Gastrocnemius medialis (tissue), 4 donors: Measurements from ENCODE around the gene TSHZ3. TPM values are rescaled to one million over a fixed set of nuclear protein-coding genes. Genes with fewer than 3 reads are reported as not detected.

Source experiments
- ATAC-seq, 2 donors: fragments of 150-250 bp; one replicate each; pipeline ENCODE4 v1.9.1; 2016
- DNase-seq, 2 donors: peaks; one replicate each; pipeline ENCODE4 v3.0.0-alpha.2; 2019
- H3K27ac ChIP-seq, 4 donors: fragments of 200-600 bp; sonication (generic); 1 replicate in 1 of 4; 2 replicates in 3 of 4; pipeline ENCODE4 v1.5.1; 2016 to 2018; ENCODE audit warnings: mild to moderate bottlenecking in 2 of 4, moderate library complexity in 1 of 4
- H3K27me3 ChIP-seq, 3 donors: fragments of 200-600 bp; sonication (generic) in 2 of 3; 1 replicate in 1 of 3; 2 replicates in 2 of 3; pipeline versions ENCODE4 v1.5.1 to v1.6.0; 2016 to 2019; ENCODE audit warnings: mild to moderate bottlenecking in 1 of 3, moderate library complexity in 1 of 3
- H3K36me3 ChIP-seq, 2 donors: fragments of 200-600 bp; sonication (generic) in 1 of 2; one replicate each; pipeline ENCODE4 v1.5.1; 2017 to 2018
- H3K4me1 ChIP-seq, 2 donors: fragments of 200-600 bp; sonication (generic) in 1 of 2; one replicate each; pipeline ENCODE4 v1.5.1; 2016 to 2017; ENCODE audit warnings: mild to moderate bottlenecking in 2 of 2
- H3K4me3 ChIP-seq, 4 donors: fragments of 200-600 bp; sonication (generic) in 3 of 4; 1 replicate in 1 of 4; 2 replicates in 3 of 4; pipeline ENCODE4 v1.5.1; 2016 to 2019; ENCODE audit warnings: mild to moderate bottlenecking in 2 of 4
- H3K9me3 ChIP-seq, 3 donors: fragments of 200-600 bp; sonication (generic) in 2 of 3; 1 replicate in 1 of 3; 2 replicates in 2 of 3; pipeline ENCODE4 v1.5.1; 2016 to 2019
- POLR2A ChIP-seq, 2 donors: fragments of 450-650 bp; IDR thresholded peaks; one replicate each; pipeline ENCODE4 v1.6.1; 2017; ENCODE audit warnings: antibody characterized with exemption in 2 of 2, mild to moderate bottlenecking in 2 of 2, moderate library complexity in 2 of 2
- in situ Hi-C, 4 donors: fragments of 200-750 bp; cut with MboI; loops; one replicate each; pipeline versions ENCODE4 v1.15.0 to v1.8.0; 2017; ENCODE audit warnings: low sequenced_read_pairs in 4 of 4
- intact Hi-C: fragments of 100-400 bp; cut with DNase I; formaldehyde crosslinking; loops from one replicate; pipeline ENCODE4 v1.15.1; 2023; ENCODE audit warnings: low total_unique reads
- total RNA-seq, 4 donors: library from RNA; depleted of rRNA; stranded (reverse); fragments of >200 nt; gene quantifications; one replicate each; pipeline versions ENCODE4 v1.1.0 to v1.2.3, GENCODE V29; 2016
- TF ChIP-seq, protein P1 (sequence below), 5 experiments: fragments of 450-650 bp in 3 of 5; fragments of 200-600 bp in 2 of 5; sonication (generic) in 2 of 5; IDR thresholded peaks in 4 of 5; conservative IDR thresholded peaks in 1 of 5; 1 replicate in 4 of 5; 2 replicates in 1 of 5; pipeline ENCODE4 v1.5.1; 2016 to 2019; ENCODE audit warnings: antibody characterized with exemption in 5 of 5, mild to moderate bottlenecking in 3 of 5, moderate library complexity in 3 of 5

Gene TSHZ3
- total RNA-seq, 4 donors from 2014 or later, result 1.6 to 2.3 (median 1.9) TPM

DNA sequence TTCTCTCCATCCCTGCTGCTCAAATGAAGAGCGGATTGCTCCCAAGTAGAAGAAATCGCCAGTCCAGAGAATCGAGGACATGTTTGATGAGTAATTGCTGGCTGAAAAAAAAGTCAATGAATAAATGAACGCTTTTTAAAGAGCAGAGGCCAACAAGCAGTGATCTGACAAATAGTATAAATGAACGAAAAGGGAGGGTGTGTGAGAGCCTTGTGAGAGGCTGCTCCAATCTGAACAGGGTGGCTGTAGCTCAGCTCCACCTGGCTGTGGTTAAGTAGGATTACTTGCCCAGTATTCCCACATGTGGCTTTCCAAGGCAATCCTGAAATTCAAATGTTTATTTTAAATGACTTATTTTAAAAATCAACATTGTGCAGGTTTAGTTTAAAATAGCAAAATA is 117.1 kb downstream of the TSHZ3 start:
- TF ChIP-seq POLR2A (IDR thresholded peaks at IDR 0.05), result no peak
- TF ChIP-seq, protein P1, sequence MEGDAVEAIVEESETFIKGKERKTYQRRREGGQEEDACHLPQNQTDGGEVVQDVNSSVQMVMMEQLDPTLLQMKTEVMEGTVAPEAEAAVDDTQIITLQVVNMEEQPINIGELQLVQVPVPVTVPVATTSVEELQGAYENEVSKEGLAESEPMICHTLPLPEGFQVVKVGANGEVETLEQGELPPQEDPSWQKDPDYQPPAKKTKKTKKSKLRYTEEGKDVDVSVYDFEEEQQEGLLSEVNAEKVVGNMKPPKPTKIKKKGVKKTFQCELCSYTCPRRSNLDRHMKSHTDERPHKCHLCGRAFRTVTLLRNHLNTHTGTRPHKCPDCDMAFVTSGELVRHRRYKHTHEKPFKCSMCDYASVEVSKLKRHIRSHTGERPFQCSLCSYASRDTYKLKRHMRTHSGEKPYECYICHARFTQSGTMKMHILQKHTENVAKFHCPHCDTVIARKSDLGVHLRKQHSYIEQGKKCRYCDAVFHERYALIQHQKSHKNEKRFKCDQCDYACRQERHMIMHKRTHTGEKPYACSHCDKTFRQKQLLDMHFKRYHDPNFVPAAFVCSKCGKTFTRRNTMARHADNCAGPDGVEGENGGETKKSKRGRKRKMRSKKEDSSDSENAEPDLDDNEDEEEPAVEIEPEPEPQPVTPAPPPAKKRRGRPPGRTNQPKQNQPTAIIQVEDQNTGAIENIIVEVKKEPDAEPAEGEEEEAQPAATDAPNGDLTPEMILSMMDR (IDR thresholded peaks at IDR 0.05 in 4 of 5, conservative IDR thresholded peaks at IDR 0.05 in 1 of 5), result no peak
- Histone ChIP-seq H3K27ac (no peak overlapping the region), H3K36me3 (no peaks in the 10 kb centered on the region), H3K4me3 (no peak overlapping the region), H3K27me3 (no peaks in the 10 kb centered on the region), H3K4me1 (no peaks in the 10 kb centered on the region), H3K9me3 (no peaks in the 10 kb centered on the region)
- DNase-seq, result no peak
- in situ Hi-C loops, result no loop called here
- intact Hi-C loops, result no loop called here
- no peak for ATAC-seq

DNA sequence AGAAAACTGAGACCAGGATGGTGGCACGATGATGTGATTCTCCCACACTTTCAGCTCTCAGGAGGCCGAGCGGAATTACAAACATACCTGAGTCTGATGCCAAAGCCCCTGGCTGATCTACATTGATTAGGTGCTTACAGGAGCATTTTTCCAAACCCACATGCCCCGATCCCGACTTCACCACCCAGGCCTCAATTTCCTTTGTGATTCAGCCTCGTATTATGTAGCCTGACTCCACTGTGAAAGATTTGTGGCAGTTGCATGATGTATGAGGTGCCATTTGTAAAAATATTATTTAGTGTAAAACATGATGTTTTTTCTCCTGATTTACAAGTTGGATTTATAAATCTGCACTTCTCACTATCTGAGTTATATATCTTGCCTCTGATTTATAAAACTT is 118.0 kb downstream of the TSHZ3 start:
- no peak for DNase-seq
- in situ Hi-C loops, result no loop called here

DNA sequence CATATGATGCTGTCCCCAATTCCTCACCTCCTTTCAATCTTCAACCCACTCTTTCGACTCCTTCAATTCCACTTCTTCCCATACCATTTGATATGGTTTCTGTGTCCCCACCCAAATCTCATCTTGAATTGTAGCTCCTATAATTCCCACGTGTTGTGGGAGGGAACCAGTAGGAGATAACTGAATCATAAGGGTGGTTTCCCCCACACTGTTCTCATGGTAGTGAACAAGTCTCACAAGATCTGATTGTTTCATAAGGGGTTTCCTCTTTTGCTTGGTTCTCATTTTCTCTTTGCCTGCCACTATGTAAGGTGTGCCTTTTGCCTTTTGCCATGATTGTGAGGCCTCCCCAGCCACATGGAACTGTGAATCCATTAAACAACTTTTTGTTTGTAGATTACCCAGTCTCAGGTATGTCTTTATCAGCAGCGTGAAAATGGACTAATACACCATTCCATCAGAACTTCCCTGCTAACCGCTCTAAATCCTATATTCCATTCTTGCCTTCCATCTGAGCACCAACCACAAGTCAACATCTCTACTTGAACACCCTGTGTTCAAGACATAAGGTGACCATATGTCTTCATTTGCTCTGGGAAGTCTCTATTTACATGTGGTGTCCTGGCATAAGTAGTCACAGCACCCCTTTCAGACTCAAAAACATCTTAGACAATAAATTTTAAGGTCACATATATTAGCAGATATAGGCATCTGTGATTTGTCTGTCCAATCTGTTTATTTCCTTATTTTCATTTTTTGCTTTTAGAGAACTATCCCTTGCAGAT is 122.9 kb downstream of the TSHZ3 start:
- peaks cover 0 to 4% of the 10 kb centered on the region in 2 donors for H3K4me1 ChIP-seq
- no peak overlapping the region for H3K27ac ChIP-seq
- DNase-seq, result no peak
- no peak for ATAC-seq
- intact Hi-C loops, result no loop called here
- H3K4me3 ChIP-seq, result no peak overlapping the region
- H3K36me3 ChIP-seq, result no peaks in the 10 kb centered on the region
- H3K27me3 ChIP-seq, result no peaks in the 10 kb centered on the region
- no peaks in the 10 kb centered on the region for H3K9me3 ChIP-seq
- in situ Hi-C loops, result no loop called here
- TF ChIP-seq, protein P1 (IDR thresholded peaks at IDR 0.05 in 4 of 5, conservative IDR thresholded peaks at IDR 0.05 in 1 of 5), result no peak
- TF ChIP-seq POLR2A (IDR thresholded peaks at IDR 0.05), result no peak

More for the DNA sequence above, 118.0 kb downstream of the TSHZ3 start:
- H3K4me1 ChIP-seq, result no peaks in the 10 kb centered on the region
- no peaks in the 10 kb centered on the region for H3K9me3 ChIP-seq
- intact Hi-C loops, result no loop called here
- no peaks in the 10 kb centered on the region for H3K36me3 ChIP-seq
- ATAC-seq, result no peak
- H3K27ac ChIP-seq, result no peak overlapping the region
- H3K27me3 ChIP-seq, result no peaks in the 10 kb centered on the region
- TF ChIP-seq POLR2A (IDR thresholded peaks at IDR 0.05), result no peak
- TF ChIP-seq, protein P1 (IDR thresholded peaks at IDR 0.05 in 4 of 5, conservative IDR thresholded peaks at IDR 0.05 in 1 of 5), result no peak
- no peak overlapping the region for H3K4me3 ChIP-seq
